Inferior parietal cortex (tissue), 1 donor: ENCODE results near the gene CARMIL3.

ENCODE experiments used
- DNase-seq: peaks from one replicate; pipeline ENCODE4 v3.0.0-alpha.2; 2016; ENCODE audit errors: extremely low spot score

The CARMIL3 gene

DNA sequence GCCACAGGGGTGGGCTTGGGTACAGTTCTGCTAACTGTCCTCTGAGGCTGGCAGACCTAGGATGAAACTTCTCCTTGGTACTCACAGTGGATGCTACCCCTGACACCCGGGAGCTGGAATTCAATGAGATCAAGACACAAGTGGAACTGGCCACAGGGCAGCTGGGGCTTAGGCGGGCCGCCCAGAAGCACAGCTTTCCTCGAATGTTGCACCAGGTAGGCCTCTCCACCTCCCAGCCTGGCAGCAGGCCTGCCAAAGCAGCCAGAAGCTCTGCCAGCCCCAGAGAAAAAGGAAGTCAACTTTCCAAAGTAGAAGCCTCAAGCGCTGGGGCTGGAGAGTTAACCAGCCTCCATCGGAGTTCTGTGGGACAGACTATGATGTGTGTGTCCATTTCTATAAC lies 65.4 kb downstream of the CARMIL3 start:
- DNase-seq: no peak
